ENCODE measurements around the gene PCDHGA6.
"Not testable (repeated sequence)": the region's sequence is repeated elsewhere in the genome, so short reads cannot be mapped to it uniquely, and the experiment has no call there.

PCDHGA6 gene

DNA sequence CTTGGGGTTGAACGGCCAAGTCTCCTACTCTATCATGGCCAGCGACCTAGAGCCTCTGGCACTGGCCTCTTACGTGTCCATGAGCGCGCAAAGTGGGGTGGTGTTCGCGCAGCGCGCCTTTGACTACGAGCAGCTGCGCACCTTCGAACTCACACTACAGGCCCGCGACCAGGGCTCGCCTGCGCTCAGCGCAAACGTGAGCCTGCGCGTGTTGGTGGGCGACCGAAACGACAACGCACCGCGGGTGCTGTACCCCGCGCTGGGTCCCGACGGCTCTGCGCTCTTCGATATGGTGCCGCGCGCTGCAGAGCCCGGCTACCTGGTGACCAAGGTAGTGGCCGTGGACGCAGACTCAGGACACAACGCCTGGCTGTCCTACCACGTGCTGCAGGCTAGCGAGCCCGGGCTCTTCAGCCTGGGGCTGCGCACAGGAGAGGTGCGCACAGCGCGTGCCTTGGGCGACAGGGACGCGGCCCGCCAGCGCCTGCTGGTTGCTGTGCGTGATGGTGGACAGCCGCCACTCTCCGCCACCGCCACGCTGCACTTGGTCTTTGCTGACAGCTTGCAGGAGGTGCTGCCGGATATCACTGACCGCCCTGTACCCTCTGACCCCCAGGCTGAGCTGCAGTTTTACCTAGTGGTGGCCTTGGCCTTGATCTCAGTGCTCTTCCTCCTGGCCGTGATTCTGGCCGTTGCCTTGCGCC, 26.0 kb downstream of the PCDHGA6 start:
- TF ChIP-seq GATA2 (IDR thresholded peaks at IDR 0.05; ENCODE audit: low read depth, low read length) (no peak), GATA3 (IDR thresholded peaks at IDR 0.05; ENCODE audit: low read depth, low read length) (no peak)

DNA sequence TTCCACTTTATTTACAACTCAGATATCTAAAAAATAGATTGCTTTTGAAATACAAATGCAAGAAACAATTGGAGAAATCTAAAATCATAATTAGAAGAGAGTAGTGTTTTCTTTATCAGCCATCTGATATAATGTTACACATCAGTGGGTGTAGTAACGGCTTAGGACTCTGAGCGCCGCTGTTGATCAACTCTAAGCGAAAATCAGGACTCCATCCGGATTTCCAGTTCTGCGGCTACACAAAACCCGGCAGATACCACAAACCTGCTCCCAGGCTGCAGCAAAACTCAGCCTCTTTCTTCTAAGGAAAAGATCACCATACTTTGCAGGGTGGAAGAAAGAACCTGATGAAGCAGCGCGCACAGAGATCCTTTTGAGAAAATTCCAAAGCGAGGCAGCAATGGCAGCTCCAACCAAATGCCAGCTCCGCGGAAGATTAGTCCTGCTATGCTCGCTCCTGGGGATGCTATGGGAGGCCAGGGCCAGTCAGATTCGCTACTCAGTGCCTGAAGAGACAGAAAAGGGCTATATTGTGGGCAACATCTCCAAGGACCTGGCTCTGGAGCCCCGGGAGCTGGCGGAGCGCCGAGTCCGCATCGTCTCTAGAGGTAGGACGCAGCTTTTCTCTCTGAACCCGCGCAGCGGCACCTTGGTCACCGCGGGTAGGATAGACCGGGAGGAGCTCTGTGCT, 29.0 kb downstream of the PCDHGA6 start, which contains the start of gene PCDHGA9:
TSS of gene PCDHGA9 (plus strand) at position 226 of the 691 bp plus-strand sequence. CDS start at position 401, 175 bp downstream.
- TF ChIP-seq GATA3 (IDR thresholded peaks at IDR 0.05; ENCODE audit: low read depth, low read length): no peak
- no peak for TF ChIP-seq GATA2 (IDR thresholded peaks at IDR 0.05; ENCODE audit: low read depth, low read length)

DNA sequence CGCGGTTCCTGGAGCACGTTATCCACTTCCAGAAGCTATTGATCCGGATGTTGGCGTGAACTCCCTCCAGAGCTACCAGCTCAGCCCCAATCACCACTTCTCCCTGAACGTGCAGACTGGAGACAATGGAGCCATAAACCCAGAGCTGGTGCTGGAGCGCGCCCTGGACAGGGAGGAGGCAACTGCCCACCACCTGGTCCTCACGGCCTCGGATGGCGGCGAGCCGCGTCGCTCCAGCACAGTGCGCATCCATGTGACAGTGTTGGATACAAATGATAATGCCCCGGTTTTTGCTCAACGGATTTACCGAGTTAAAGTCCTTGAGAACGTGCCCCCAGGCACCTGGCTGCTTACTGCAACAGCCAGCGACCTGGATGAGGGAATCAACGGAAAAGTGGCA, 29.7 kb downstream of the PCDHGA6 start:
- no peak for TF ChIP-seq GATA2 (IDR thresholded peaks at IDR 0.05; ENCODE audit: low read depth, low read length)
- TF ChIP-seq GATA3 (IDR thresholded peaks at IDR 0.05; ENCODE audit: low read depth, low read length): no peak

DNA sequence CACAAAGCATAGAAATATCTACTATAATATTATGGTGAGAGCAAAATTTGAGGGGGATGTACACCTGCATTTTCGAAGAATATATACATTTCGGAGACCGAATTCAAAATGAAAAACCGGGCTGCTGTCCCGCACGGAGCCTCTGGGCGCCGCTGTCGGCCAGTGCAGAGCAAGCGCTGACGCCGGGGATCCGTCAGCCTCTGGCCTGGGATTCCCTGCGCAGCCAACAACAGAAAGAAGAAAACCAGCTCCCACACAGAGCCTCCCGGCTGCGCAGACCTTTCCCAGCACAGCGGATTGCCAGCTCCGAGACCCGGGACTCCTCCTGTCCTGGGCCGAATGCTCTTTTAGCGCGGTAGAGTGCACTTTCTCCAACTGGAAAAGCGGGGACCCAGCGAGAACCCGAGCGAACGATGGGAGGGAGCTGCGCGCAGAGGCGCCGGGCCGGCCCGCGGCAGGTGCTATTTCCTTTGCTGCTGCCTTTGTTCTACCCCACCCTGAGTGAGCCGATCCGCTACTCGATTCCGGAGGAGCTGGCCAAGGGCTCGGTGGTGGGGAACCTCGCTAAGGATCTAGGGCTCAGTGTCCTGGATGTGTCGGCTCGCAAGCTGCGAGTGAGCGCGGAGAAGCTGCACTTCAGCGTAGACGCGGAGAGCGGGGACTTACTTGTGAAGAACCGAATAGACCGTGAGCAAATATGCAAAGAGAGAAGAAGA, 34.3 kb downstream of the PCDHGA6 start, which contains the start of gene PCDHGB6:
TSS of gene PCDHGB6 (plus strand) at position 232 of the 716 bp plus-strand sequence. CDS start at position 414, 182 bp downstream.
- TF ChIP-seq GATA2, GATA3 (IDR thresholded peaks at IDR 0.05; ENCODE audit: low read depth, low read length): not testable (repeated sequence)

DNA sequence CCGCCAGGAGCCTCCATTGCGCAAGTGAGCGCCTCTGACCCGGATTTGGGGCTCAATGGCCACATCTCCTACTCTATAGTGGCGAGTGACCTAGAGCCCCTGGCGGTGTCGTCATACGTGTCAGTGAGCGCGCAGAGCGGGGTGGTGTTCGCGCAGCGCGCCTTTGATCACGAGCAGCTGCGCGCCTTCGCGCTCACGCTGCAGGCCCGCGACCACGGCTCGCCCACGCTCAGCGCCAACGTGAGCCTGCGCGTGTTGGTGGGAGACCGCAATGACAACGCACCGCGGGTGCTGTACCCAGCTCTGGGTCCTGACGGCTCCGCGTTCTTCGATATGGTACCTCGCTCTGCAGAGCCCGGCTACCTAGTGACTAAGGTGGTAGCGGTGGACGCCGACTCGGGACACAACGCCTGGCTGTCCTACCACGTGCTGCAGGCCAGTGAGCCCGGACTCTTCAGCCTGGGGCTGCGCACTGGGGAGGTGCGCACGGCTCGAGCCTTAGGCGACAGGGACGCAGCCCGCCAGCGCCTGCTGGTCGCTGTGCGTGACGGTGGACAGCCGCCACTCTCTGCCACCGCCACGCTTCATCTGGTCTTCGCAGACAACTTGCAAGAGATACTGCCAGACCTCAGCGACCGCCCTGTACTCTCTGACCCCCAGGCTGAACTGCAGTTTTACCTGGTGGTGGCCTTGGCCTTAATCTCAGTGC, 36.1 kb downstream of the PCDHGA6 start:
- no peak for TF ChIP-seq GATA3 (IDR thresholded peaks at IDR 0.05; ENCODE audit: low read depth, low read length)
- no peak for TF ChIP-seq GATA2 (IDR thresholded peaks at IDR 0.05; ENCODE audit: low read depth, low read length)

DNA sequence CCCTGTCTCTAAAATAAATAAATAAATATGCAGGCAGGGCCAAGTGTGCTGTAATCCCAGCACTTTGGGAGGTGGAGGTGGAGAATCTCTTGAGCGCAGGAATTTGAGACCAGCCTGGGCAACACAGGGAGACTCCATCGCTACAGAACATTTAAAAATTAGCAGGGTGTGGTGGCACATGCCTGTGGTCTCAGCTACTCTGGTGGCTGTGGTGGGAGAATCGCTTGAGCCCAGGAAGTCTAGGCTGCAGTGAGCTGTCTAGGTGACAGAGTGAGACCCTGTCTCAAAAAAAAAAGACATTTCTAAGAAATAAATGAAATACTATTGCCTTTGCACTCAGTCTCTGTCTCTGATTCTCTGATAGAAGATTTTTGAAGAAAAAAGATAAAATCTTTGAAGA, 37.9 kb downstream of the PCDHGA6 start:
- TF ChIP-seq GATA3 (IDR thresholded peaks at IDR 0.05; ENCODE audit: low read depth, low read length): no peak
- TF ChIP-seq GATA2 (IDR thresholded peaks at IDR 0.05; ENCODE audit: low read depth, low read length): no peak

DNA sequence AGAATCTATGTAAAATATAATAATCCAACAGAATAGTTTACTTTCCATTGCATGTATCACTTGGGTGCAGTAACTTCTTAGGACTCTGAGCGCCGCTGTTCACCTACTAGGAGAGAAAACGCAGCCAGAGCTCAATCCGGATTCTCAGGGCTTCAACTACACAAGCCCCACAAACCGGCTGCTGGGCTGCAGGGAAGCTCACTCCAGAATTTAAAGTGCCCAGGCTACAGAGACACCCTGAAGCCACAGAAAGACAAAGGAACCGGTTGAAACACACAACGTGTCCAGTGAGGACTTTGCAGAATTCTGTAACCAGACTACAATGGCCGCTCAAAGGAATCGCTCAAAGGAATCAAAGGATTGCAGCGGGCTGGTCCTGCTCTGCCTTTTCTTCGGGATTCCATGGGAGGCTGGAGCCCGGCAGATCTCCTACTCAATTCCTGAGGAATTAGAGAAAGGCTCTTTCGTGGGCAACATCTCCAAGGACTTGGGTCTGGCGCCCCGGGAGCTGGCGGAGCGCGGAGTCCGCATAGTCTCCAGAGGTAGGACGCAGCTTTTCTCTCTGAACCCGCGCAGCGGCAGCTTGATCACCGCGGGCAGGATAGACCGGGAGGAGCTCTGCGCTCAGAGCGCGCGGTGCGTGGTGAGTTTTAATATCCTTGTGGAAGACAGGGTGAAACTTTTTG, 39.3 kb downstream of the PCDHGA6 start, which contains the start of gene PCDHGA10:
TSS of gene PCDHGA10 (plus strand) at position 134 of the 686 bp plus-strand sequence. CDS start at position 323, 189 bp downstream.
- TF ChIP-seq GATA3 (IDR thresholded peaks at IDR 0.05; ENCODE audit: low read depth, low read length): no peak

DNA sequence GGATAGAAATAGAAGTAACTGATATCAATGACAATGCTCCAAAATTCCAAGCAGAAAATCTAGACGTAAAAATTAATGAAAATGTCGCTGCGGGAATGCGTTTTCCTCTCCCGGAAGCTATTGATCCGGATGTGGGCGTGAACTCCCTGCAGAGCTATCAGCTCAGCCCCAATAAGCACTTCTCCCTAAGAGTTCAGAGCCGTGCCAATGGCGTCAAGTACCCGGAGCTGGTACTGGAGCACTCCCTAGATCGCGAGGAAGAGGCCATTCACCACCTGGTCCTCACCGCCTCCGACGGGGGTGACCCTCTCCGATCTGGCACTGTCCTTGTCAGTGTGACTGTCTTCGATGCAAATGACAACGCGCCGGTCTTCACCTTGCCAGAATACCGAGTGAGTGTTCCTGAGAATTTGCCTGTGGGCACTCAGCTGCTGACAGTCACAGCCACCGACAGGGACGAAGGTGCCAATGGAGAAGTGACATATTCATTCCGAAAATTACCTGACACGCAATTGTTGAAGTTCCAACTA, 39.9 kb downstream of the PCDHGA6 start:
- no peak for TF ChIP-seq GATA2 (IDR thresholded peaks at IDR 0.05; ENCODE audit: low read depth, low read length)
- no peak for TF ChIP-seq GATA3 (IDR thresholded peaks at IDR 0.05; ENCODE audit: low read depth, low read length)

DNA sequence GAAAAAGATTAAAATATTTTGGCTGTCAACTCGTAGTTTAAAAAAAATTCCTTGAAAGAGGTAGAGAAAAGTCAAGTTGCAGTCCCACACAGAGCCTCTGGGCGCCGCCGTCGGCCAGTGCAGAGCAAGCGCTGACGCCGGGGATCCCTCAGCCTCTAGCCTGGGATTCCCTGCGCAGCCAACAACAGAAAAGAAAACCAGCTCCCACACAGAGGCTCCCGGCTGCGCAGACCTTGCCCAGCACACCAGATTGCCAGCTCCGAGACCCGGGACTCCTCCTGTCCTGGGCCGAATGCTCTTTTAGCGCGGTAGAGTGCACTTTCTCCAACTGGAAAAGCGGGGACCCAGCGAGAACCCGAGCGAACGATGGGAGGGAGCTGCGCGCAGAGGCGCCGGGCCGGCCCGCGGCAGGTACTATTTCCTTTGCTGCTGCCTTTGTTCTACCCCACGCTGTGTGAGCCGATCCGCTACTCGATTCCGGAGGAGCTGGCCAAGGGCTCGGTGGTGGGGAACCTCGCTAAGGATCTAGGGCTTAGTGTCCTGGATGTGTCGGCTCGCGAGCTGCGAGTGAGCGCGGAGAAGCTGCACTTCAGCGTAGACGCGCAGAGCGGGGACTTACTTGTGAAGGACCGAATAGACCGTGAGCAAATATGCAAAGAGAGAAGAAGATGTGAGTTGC, 43.9 kb downstream of the PCDHGA6 start, which contains the start of gene PCDHGB7:
TSS of gene PCDHGB7 (plus strand) at position 184 of the 679 bp plus-strand sequence. CDS start at position 367, 183 bp downstream.
- not testable (repeated sequence) for TF ChIP-seq GATA2, GATA3 (IDR thresholded peaks at IDR 0.05; ENCODE audit: low read depth, low read length)

DNA sequence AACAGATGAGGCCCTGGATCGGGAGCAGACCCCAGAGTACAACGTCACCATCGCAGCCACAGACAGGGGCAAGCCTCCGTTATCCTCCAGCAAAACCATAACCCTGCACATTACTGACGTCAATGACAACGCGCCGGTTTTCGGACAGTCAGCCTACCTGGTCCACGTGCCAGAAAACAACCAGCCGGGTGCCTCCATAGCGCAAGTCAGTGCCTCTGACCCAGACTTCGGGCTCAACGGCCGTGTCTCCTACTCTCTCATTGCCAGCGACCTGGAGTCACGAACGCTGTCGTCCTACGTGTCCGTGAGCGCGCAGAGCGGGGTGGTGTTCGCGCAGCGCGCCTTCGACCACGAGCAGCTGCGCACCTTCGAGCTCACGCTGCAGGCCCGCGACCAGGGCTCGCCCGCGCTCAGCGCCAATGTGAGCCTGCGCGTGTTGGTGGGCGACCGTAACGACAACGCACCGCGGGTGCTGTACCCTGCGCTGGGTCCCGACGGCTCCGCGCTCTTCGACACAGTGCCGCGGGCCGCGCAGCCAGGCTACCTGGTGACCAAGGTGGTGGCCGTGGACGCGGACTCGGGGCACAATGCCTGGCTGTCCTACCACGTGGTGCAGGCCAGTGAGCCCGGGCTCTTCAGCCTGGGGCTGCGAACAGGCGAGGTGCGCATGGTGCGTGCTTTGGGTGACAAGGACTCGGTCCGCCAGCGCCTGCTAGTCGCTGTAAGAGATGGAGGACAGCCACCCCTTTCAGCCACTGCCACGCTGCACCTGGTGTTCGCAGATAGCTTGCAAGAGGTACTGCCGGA, 45.6 kb downstream of the PCDHGA6 start:
- TF ChIP-seq GATA2 (IDR thresholded peaks at IDR 0.05; ENCODE audit: low read depth, low read length): no peak
- no peak for TF ChIP-seq GATA3 (IDR thresholded peaks at IDR 0.05; ENCODE audit: low read depth, low read length)

DNA sequence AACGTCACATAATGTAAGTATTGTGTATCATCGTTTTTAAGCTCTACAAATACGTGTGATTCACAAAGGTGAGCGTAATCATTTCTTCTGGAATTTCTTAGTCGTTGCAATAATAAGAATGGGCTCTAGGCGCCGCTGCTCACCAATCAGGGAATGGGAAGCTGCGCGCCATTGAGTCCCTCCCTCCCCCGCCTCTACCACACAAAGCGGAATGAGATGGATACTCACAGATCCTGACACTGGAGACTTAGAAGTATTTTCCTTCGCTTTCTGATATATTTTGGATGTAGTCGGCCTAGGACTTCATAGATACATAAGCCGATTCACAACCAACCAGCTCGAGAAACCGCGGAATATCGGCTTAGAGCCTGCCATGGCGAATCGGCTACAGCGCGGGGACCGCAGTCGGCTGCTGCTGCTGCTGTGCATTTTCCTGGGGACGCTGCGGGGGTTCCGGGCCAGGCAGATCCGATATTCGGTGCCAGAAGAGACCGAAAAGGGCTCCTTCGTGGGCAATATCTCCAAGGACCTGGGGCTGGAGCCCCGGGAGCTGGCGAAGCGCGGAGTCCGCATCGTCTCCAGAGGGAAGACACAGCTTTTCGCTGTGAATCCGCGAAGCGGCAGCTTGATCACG, 47.3 kb downstream of the PCDHGA6 start, which contains the start of gene PCDHGA11:
TSS of gene PCDHGA11 (plus strand) at position 197 of the 634 bp plus-strand sequence. CDS start at position 374, 177 bp downstream.
- no peak for TF ChIP-seq GATA3 (IDR thresholded peaks at IDR 0.05; ENCODE audit: low read depth, low read length)
